T-cell (primary cell): ENCODE measurements around the gene HAVCR1. TPM values are rescaled to one million over a fixed set of nuclear protein-coding genes. Genes with fewer than 3 reads are reported as not detected.
A peak's percentile ranks its signal among the peaks of the same experiment; 100 is the strongest.
"Not testable (repeated sequence)": the region's sequence is repeated elsewhere in the genome, so short reads cannot be mapped to it uniquely, and the experiment has no call there.

Source experiments
- ATAC-seq, 4 experiments: fragments of 200-7000 bp in 3 of 4; fragments of 150-1000 bp in 1 of 4; cut with Tn5 transposase; replicated peaks in 1 of 4; 1 replicate in 3 of 4; 2 replicates in 1 of 4; pipeline ENCODE4 v1.10.0; 2021; ENCODE audit warnings: moderate library complexity in 3 of 4, mild to moderate bottlenecking in 2 of 4, moderate number of reproducible peaks in 1 of 4
- CTCF ChIA-PET, 2 donors: fragments of 300-600 bp; sonication (Branson Sonifier 250); formaldehyde crosslinking; loops; one replicate each; lab custom pipeline; 2022; ENCODE audit warnings: antibody characterized with exemption in 2 of 2; lab: Charles Lee
- POLR2A ChIA-PET, 2 donors: fragments of 300-600 bp; sonication (Branson Sonifier 250); formaldehyde crosslinking; loops; one replicate each; lab custom pipeline; 2022; ENCODE audit warnings: antibody characterized with exemption in 2 of 2; lab: Charles Lee
- DNase-seq, 35 experiments: peaks; one replicate each; pipeline versions ENCODE4 v3.0.0 to v3.0.0-alpha.2; 2013 to 2023
- H3K27ac ChIP-seq: one replicate; pipeline ENCODE4 v1.5.1; 2013; ENCODE audit warnings: low read length
- H3K27me3 ChIP-seq, 2 experiments: replicated peaks in 1 of 2; 1 replicate in 1 of 2; 2 replicates in 1 of 2; pipeline versions ENCODE4 v1.6.1 to v1.7.0; 2013; ENCODE audit warnings: low read length in 1 of 2, mixed read lengths in 1 of 2; ENCODE audit not compliant: control insufficient read depth in 2 of 2, insufficient read depth in 2 of 2; ENCODE audit errors: extremely low read depth in 1 of 2
- H3K36me3 ChIP-seq, 2 donors: 1 replicate in 1 of 2; 2 replicates in 1 of 2; pipeline versions ENCODE4 v1.6.1 to v1.7.0; 2013; ENCODE audit warnings: low read length in 1 of 2; ENCODE audit not compliant: control insufficient read depth in 2 of 2, insufficient read depth in 1 of 2; ENCODE audit errors: extremely low read depth in 1 of 2
- H3K4me1 ChIP-seq, 2 experiments: 1 replicate in 1 of 2; 2 replicates in 1 of 2; pipeline versions ENCODE4 v1.6.1 to v1.7.0; 2013; ENCODE audit warnings: low read length in 2 of 2, mixed read lengths in 1 of 2; ENCODE audit not compliant: insufficient read depth in 2 of 2, control insufficient read depth in 1 of 2; ENCODE audit errors: extremely low read depth in 1 of 2
- H3K4me3 ChIP-seq, 2 donors: 1 replicate in 1 of 2; 2 replicates in 1 of 2; pipeline versions ENCODE4 v1.5.1 to v1.7.0; 2013; ENCODE audit warnings: mild to moderate bottlenecking in 2 of 2, low read length in 1 of 2, moderate library complexity in 1 of 2; ENCODE audit not compliant: control insufficient read depth in 1 of 2; ENCODE audit errors: extremely low read depth in 1 of 2
- H3K9me3 ChIP-seq: 2 replicates; pipeline ENCODE4 v1.7.0; 2013
- H3K27ac Mint-ChIP-seq, 2 donors: one replicate each; pipeline ENCODE4 v1.8.0; 2020 to 2021; ENCODE audit warnings: mild to moderate bottlenecking in 2 of 2, mixed read lengths in 2 of 2
- H3K27me3 Mint-ChIP-seq, 2 donors: one replicate each; pipeline ENCODE4 v1.8.0; 2021 to 2022; ENCODE audit warnings: mixed read lengths in 2 of 2
- H3K36me3 Mint-ChIP-seq: one replicate; pipeline ENCODE4 v1.8.0; 2021; ENCODE audit warnings: mixed read lengths
- H3K4me1 Mint-ChIP-seq, 3 donors: one replicate each; pipeline ENCODE4 v1.8.0; 2020 to 2022; ENCODE audit warnings: mixed read lengths in 3 of 3, mild to moderate bottlenecking in 1 of 3
- H3K4me3 Mint-ChIP-seq, 3 donors: one replicate each; pipeline ENCODE4 v1.8.0; 2020 to 2022; ENCODE audit warnings: mild to moderate bottlenecking in 3 of 3, mixed read lengths in 3 of 3, moderate library complexity in 3 of 3
- H3K9me3 Mint-ChIP-seq, 3 donors: one replicate each; pipeline ENCODE4 v1.8.0; 2020 to 2022; ENCODE audit warnings: mixed read lengths in 3 of 3
- WGBS: methylation state at CpG from one replicate; pipeline ENCODE4 v1.1.5; 2013; ENCODE audit warnings: missing lambda C conversion rate; ENCODE audit not compliant: insufficient coverage; 5-methylcytosine and 5-hydroxymethylcytosine counted together
- total RNA-seq, 35 experiments: library from RNA in 6 of 35; stranded (reverse) in 6 of 35; fragments of 120-200 nt in 1 of 35; gene quantifications; one replicate each; pipeline versions ENCODE4 v1.2.1 to v1.2.4 and lab custom pipeline; 2013 to 2026

HAVCR1 gene
- total RNA-seq, 5 donors from 2014 or later (not counting 1 experiment from before 2014, with no cell fraction given): 3.3 to 5.8 (median 5.4) TPM

- not testable (repeated sequence) for H3K27ac ChIP-seq, H3K36me3 ChIP-seq, H3K9me3 Mint-ChIP-seq, H3K9me3 ChIP-seq, H3K27me3 ChIP-seq, ATAC-seq, DNase-seq, H3K4me3 ChIP-seq, H3K27me3 Mint-ChIP-seq, H3K4me3 Mint-ChIP-seq, H3K36me3 Mint-ChIP-seq
- ChIA-PET CTCF (interaction anchor here in 1 of 2 donors (0.6 kb wide), 1 partner anchor 84 kb away, joined by 4 read pairs; no protein-coding TSS in a partner anchor), POLR2A (interaction anchor here in 1 of 2 donors (0.6 kb wide), 1 partner anchor 16 kb away, joined by 6 read pairs; no protein-coding TSS in a partner anchor)
- Mint-ChIP-seq H3K27ac (peak overlapping the region; percentile 32 to 92), H3K4me1 (peaks cover 61 to 66% (median 63%) of the 10 kb centered on the region in 3 donors)
- 100% methylated on average over 2 of the region's 4 CpGs for WGBS
- peaks cover 8 to 11% of the 10 kb centered on the region in 2 experiments for H3K4me1 ChIP-seq
Measured at GRCh38 chr5:157047016-157047415, 11.9 kb downstream of the HAVCR1 start.

GRCh38 chr5:157046041-157046440 is 12.9 kb downstream of the HAVCR1 start:
- Histone ChIP-seq H3K9me3 (no peaks in the 10 kb centered on the region), H3K27ac (no peak overlapping the region), H3K4me3 (no peak overlapping the region), H3K36me3 (no peaks in the 10 kb centered on the region), H3K27me3 (no peaks in the 10 kb centered on the region), H3K4me1 (peaks cover 8 to 11% of the 10 kb centered on the region in 2 experiments)
- peak in 2 of 4 experiments; percentile 56 to 59 for ATAC-seq
- ChIA-PET POLR2A (interaction anchor here in 1 of 2 donors (0.6 kb wide), 1 partner anchor 20 kb away, joined by 4 read pairs; no protein-coding TSS in a partner anchor), CTCF (interaction anchor here in 1 of 2 donors (0.6 kb wide), 1 partner anchor 85 kb away, joined by 4 read pairs; no protein-coding TSS in a partner anchor)
- Mint-ChIP-seq H3K9me3 (no peaks in the 10 kb centered on the region), H3K27ac (peak overlapping the region in 1 of 2 donors; percentile 40), H3K4me3 (no peak overlapping the region), H3K27me3 (no peaks in the 10 kb centered on the region), H3K4me1 (peaks cover 54 to 59% (median 55%) of the 10 kb centered on the region in 3 donors), H3K36me3 (peaks cover 2% of the 10 kb centered on the region)
- no CpG with 5 or more reads among the region's 3 CpGs for WGBS
- no peak for DNase-seq

GRCh38 chr5:157045601-157046000 is 13.3 kb downstream of the HAVCR1 start:
- Mint-ChIP-seq H3K4me3 (no peak overlapping the region), H3K27ac (no peak overlapping the region), H3K4me1 (peaks cover 50 to 54% (median 51%) of the 10 kb centered on the region in 3 donors), H3K9me3 (no peaks in the 10 kb centered on the region), H3K36me3 (peaks cover 2% of the 10 kb centered on the region), H3K27me3 (no peaks in the 10 kb centered on the region)
- WGBS: 36% methylated on average over 2 of the region's 3 CpGs
- H3K27ac ChIP-seq: no peak overlapping the region
- peaks cover 8% of the 10 kb centered on the region in 2 experiments for H3K4me1 ChIP-seq
- no peak for DNase-seq
- no peaks in the 10 kb centered on the region for H3K9me3 ChIP-seq
- no peak for ATAC-seq
- ChIA-PET CTCF (no interaction called here), POLR2A (no interaction called here)
- H3K36me3 ChIP-seq: no peaks in the 10 kb centered on the region
- H3K4me3 ChIP-seq: no peak overlapping the region
- no peaks in the 10 kb centered on the region for H3K27me3 ChIP-seq

- Mint-ChIP-seq H3K36me3 (peaks cover 12% of the 10 kb centered on the region), H3K4me1 (peaks cover 9 to 13% (median 13%) of the 10 kb centered on the region in 3 donors), H3K4me3 (no peak overlapping the region), H3K27me3 (no peaks in the 10 kb centered on the region), H3K9me3 (no peaks in the 10 kb centered on the region), H3K27ac (peak overlapping the region; percentile 1 to 81)
- 63% methylated on average over 2 of the region's 5 CpGs for WGBS
- DNase-seq: no peak
- H3K9me3 ChIP-seq: no peaks in the 10 kb centered on the region
- POLR2A ChIA-PET: no interaction called here
- H3K27me3 ChIP-seq: no peaks in the 10 kb centered on the region
- no peak overlapping the region for H3K27ac ChIP-seq
- no peaks in the 10 kb centered on the region for H3K36me3 ChIP-seq
- H3K4me1 ChIP-seq: peaks cover 0 to 6% of the 10 kb centered on the region in 2 experiments
- CTCF ChIA-PET: interaction anchor here in 1 of 2 donors (0.6 kb wide), 1 partner anchor 43 kb away, joined by 8 read pairs; no protein-coding TSS in a partner anchor
- no peak overlapping the region for H3K4me3 ChIP-seq
- peak in 1 of 4 experiments; percentile 6 for ATAC-seq
Measured at GRCh38 chr5:157038568-157039187, 20.2 kb downstream of the HAVCR1 start.

- H3K4me3 ChIP-seq, POLR2A ChIA-PET, H3K9me3 ChIP-seq, H3K27me3 ChIP-seq, H3K27ac Mint-ChIP-seq, DNase-seq, ATAC-seq, H3K9me3 Mint-ChIP-seq, H3K36me3 ChIP-seq, H3K4me3 Mint-ChIP-seq, H3K27me3 Mint-ChIP-seq, H3K27ac ChIP-seq: not testable (repeated sequence)
- H3K36me3 Mint-ChIP-seq: peaks cover 13% of the 10 kb centered on the region
- CTCF ChIA-PET: interaction anchor here in 1 of 2 donors (0.7 kb wide), 1 partner anchor 254 kb away, joined by 5 read pairs; no protein-coding TSS in a partner anchor
- H3K4me1 ChIP-seq: peaks cover 0 to 16% of the 10 kb centered on the region in 2 experiments
- 67% methylated on average over 5 of the region's 17 CpGs for WGBS
- peaks cover 9 to 28% (median 19%) of the 10 kb centered on the region in 3 donors for H3K4me1 Mint-ChIP-seq
Measured at GRCh38 chr5:157034106-157035072, 24.5 kb downstream of the HAVCR1 start.

GRCh38 chr5:157033071-157033583 is 25.8 kb downstream of the HAVCR1 start:
- Histone ChIP-seq H3K27ac (no peak overlapping the region), H3K4me1 (peaks cover 0 to 9% of the 10 kb centered on the region in 2 experiments), H3K9me3 (no peaks in the 10 kb centered on the region), H3K36me3 (no peaks in the 10 kb centered on the region), H3K4me3 (no peak overlapping the region), H3K27me3 (no peaks in the 10 kb centered on the region)
- CTCF ChIA-PET: interaction anchor here in 1 of 2 donors (0.5 kb wide), 1 partner anchor 32 kb away, joined by 5 read pairs; no protein-coding TSS in a partner anchor
- POLR2A ChIA-PET: no interaction called here
- no peak for DNase-seq
- Mint-ChIP-seq H3K36me3 (peaks cover 13% of the 10 kb centered on the region), H3K9me3 (no peaks in the 10 kb centered on the region), H3K27me3 (no peaks in the 10 kb centered on the region), H3K4me1 (peaks cover 3 to 27% (median 18%) of the 10 kb centered on the region in 3 donors), H3K27ac (no peak overlapping the region), H3K4me3 (no peak overlapping the region)
- ATAC-seq: no peak
- no CpG with 5 or more reads among the region's 4 CpGs for WGBS
